GM23338 (cell line): ENCODE data around the gene KCNT2. TPM values are rescaled to one million over a fixed set of nuclear protein-coding genes. Genes with fewer than 3 reads are reported as not detected.

Experiments
- ATAC-seq: fragments of 200-7000 bp; cut with Tn5 transposase; 3 replicates; pipeline ENCODE4 v1.9.1; 2020
- DNase-seq: peaks from one replicate; pipeline ENCODE4 v3.0.0-alpha.2; 2015; ENCODE audit warnings: low spot score
- H2AFZ ChIP-seq: fragments of 200-600 bp; sonication (generic); 2 replicates; pipeline ENCODE4 v1.8.0; 2016; ENCODE audit warnings: antibody characterized with exemption, mild to moderate bottlenecking, moderate library complexity
- H3F3A ChIP-seq: fragments of 200-600 bp; sonication (generic); replicated peaks from 2 replicates; pipeline ENCODE4 v1.8.0; 2017; ENCODE audit warnings: antibody characterized with exemption, mixed run types, low read depth
- H3K27ac ChIP-seq: fragments of 200-600 bp; sonication (generic); 2 replicates; pipeline ENCODE4 v1.6.1; 2016; ENCODE audit warnings: low read depth
- H3K27me3 ChIP-seq: fragments of 200-600 bp; sonication (generic); 2 replicates; pipeline ENCODE4 v1.8.0; 2016; ENCODE audit warnings: mild to moderate bottlenecking, mixed run types, moderate library complexity; ENCODE audit not compliant: insufficient read depth
- H3K36me3 ChIP-seq: fragments of 200-600 bp; sonication (generic); 2 replicates; pipeline ENCODE4 v1.8.0; 2016; ENCODE audit warnings: mild to moderate bottlenecking; ENCODE audit not compliant: insufficient read depth
- H3K4me1 ChIP-seq: fragments of 200-600 bp; sonication (generic); 2 replicates; pipeline ENCODE4 v1.8.0; 2016; ENCODE audit warnings: mild to moderate bottlenecking, moderate library complexity; ENCODE audit not compliant: insufficient read depth
- H3K4me2 ChIP-seq: fragments of 200-600 bp; sonication (generic); 2 replicates; pipeline ENCODE4 v1.7.1; 2017; ENCODE audit warnings: mixed run types
- H3K4me3 ChIP-seq: fragments of 200-600 bp; sonication (generic); 2 replicates; pipeline ENCODE4 v1.6.1; 2016; ENCODE audit warnings: mixed run types
- H3K79me2 ChIP-seq: fragments of 200-600 bp; sonication (generic); replicated peaks from 2 replicates; pipeline ENCODE4 v1.8.0; 2017; ENCODE audit warnings: mild to moderate bottlenecking; ENCODE audit not compliant: insufficient read depth
- H3K9me2 ChIP-seq: fragments of 200-600 bp; sonication (generic); 2 replicates; pipeline ENCODE4 v1.8.0; 2017; ENCODE audit not compliant: insufficient read depth
- H4K20me1 ChIP-seq: fragments of 200-600 bp; sonication (generic); replicated peaks from 2 replicates; pipeline ENCODE4 v1.8.0; 2017; ENCODE audit warnings: mild to moderate bottlenecking; ENCODE audit not compliant: insufficient read depth
- H3K27ac Mint-ChIP-seq: 2 replicates; pipeline ENCODE4 v1.8.0; 2020; ENCODE audit warnings: inconsistent platforms, mild to moderate bottlenecking, moderate library complexity, mixed read lengths
- H3K27me3 Mint-ChIP-seq: 3 replicates; pipeline ENCODE4 v1.8.0; 2022; ENCODE audit warnings: low read depth, mild to moderate bottlenecking, moderate library complexity, mixed read lengths, inconsistent platforms; ENCODE audit not compliant: insufficient read depth, poor library complexity
- H3K36me3 Mint-ChIP-seq: 3 replicates; pipeline ENCODE4 v1.8.0; 2021; ENCODE audit warnings: low read depth, mild to moderate bottlenecking, inconsistent platforms, moderate library complexity, mixed read lengths
- H3K4me1 Mint-ChIP-seq: 3 replicates; pipeline ENCODE4 v1.8.0; 2020; ENCODE audit warnings: mild to moderate bottlenecking, inconsistent platforms, mixed read lengths
- H3K4me3 Mint-ChIP-seq: 3 replicates; pipeline ENCODE4 v1.8.0; 2021; ENCODE audit warnings: moderate library complexity, mild to moderate bottlenecking, inconsistent platforms, mixed read lengths
- H3K9me3 Mint-ChIP-seq: 3 replicates; pipeline ENCODE4 v1.8.0; 2020; ENCODE audit warnings: moderate library complexity, mild to moderate bottlenecking, inconsistent platforms, mixed read lengths
- CREB1 ChIP-seq: fragments of 250-450 bp; sonication (Bioruptor Pico); IDR thresholded peaks from 2 replicates; pipeline ENCODE4 v1.5.0; 2020; ENCODE audit warnings: low read depth, mild to moderate bottlenecking, moderate library complexity
- EZH2phosphoT487 ChIP-seq: fragments of 200-600 bp; sonication (generic); IDR thresholded peaks from one replicate; pipeline ENCODE4 v1.8.1; 2018; ENCODE audit warnings: antibody characterized with exemption; ENCODE audit not compliant: unreplicated experiment
- NANOG ChIP-seq: IDR thresholded peaks from 2 replicates; pipeline ENCODE4 v1.6.1; 2016; ENCODE audit warnings: antibody characterized with exemption, borderline replicate concordance
- POLR2AphosphoS5 ChIP-seq: IDR thresholded peaks from 2 replicates; pipeline ENCODE4 v1.6.1; 2016; ENCODE audit warnings: antibody characterized with exemption, low read depth
- STAT1 ChIP-seq: IDR thresholded peaks from one replicate; pipeline ENCODE4 v1.6.1; 2016; ENCODE audit warnings: antibody characterized with exemption; ENCODE audit not compliant: unreplicated experiment
- ZNF114 ChIP-seq: fragments of 250-450 bp; sonication (Bioruptor Pico); IDR thresholded peaks from 2 replicates; pipeline ENCODE4 v1.5.0; 2020; ENCODE audit warnings: mild to moderate bottlenecking, moderate library complexity
- polyA plus RNA-seq: library from polyadenylated mRNA; unstranded; fragments of >200 nt; fragmentation: Nextera tagmentation; extraction: Ambion mirVana; gene quantifications from 2 replicates; pipeline ENCODE4 v1.2.1, GENCODE V29; 2016
- total RNA-seq: library from RNA; depleted of rRNA; stranded (reverse); fragments of >200 nt; shearing (Covaris generic); gene quantifications from 2 replicates; pipeline ENCODE4 v1.2.3, GENCODE V29; 2014
- TF ChIP-seq, protein P1 (sequence below): fragments of 250-450 bp; sonication (Bioruptor Pico); IDR thresholded peaks from 2 replicates; pipeline ENCODE4 v1.5.0; 2020; ENCODE audit warnings: mild to moderate bottlenecking, moderate library complexity
- TF ChIP-seq, protein P2 (sequence below): IDR thresholded peaks from 2 replicates; pipeline ENCODE4 v1.6.1; 2016; ENCODE audit warnings: antibody characterized with exemption

Gene KCNT2
- total and polyA plus RNA-seq, 2 experiments from 2014 or later = 5.4 to 13.4 TPM

DNA sequence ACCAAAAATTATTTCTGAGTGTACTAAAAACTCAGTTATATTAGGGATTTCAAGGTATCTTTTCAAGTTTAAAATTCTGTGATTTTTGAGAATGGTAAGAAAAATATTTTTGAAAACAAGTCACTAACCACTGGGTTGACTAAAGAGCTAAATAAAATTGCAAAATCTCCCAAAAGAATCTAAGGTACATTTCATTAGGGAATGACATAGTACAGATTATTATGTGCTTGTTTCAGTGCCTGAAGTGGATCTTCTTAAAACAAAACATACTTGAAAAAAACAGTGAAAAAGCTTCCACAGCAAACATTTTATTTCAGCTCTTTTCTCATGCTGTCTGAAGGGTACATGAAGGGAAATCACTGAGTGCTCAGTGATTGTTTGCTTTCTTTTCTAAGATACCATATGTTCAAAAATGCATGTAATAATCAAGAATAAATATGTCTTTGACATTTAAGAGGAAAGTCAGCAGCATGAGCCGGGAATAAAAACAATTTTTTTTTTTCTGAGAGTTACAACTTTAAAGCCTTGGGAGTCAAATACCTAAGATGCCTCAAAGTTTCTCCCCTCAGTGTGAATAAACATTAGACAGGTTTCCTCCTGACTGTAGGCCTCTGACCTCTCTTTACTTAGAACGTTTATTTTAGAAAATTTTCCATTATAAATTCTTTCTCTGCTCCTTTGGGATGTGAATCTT lies 200.7 kb downstream of the KCNT2 start:
- no peak overlapping the region for H3K4me3 Mint-ChIP-seq
- H3F3A ChIP-seq = no peaks in the 10 kb centered on the region
- no peak for TF ChIP-seq EZH2phosphoT487
- no peak for TF ChIP-seq ZNF114 (CRISPR knock-in tag)
- no peak for TF ChIP-seq POLR2AphosphoS5
- TF ChIP-seq, protein P1, sequence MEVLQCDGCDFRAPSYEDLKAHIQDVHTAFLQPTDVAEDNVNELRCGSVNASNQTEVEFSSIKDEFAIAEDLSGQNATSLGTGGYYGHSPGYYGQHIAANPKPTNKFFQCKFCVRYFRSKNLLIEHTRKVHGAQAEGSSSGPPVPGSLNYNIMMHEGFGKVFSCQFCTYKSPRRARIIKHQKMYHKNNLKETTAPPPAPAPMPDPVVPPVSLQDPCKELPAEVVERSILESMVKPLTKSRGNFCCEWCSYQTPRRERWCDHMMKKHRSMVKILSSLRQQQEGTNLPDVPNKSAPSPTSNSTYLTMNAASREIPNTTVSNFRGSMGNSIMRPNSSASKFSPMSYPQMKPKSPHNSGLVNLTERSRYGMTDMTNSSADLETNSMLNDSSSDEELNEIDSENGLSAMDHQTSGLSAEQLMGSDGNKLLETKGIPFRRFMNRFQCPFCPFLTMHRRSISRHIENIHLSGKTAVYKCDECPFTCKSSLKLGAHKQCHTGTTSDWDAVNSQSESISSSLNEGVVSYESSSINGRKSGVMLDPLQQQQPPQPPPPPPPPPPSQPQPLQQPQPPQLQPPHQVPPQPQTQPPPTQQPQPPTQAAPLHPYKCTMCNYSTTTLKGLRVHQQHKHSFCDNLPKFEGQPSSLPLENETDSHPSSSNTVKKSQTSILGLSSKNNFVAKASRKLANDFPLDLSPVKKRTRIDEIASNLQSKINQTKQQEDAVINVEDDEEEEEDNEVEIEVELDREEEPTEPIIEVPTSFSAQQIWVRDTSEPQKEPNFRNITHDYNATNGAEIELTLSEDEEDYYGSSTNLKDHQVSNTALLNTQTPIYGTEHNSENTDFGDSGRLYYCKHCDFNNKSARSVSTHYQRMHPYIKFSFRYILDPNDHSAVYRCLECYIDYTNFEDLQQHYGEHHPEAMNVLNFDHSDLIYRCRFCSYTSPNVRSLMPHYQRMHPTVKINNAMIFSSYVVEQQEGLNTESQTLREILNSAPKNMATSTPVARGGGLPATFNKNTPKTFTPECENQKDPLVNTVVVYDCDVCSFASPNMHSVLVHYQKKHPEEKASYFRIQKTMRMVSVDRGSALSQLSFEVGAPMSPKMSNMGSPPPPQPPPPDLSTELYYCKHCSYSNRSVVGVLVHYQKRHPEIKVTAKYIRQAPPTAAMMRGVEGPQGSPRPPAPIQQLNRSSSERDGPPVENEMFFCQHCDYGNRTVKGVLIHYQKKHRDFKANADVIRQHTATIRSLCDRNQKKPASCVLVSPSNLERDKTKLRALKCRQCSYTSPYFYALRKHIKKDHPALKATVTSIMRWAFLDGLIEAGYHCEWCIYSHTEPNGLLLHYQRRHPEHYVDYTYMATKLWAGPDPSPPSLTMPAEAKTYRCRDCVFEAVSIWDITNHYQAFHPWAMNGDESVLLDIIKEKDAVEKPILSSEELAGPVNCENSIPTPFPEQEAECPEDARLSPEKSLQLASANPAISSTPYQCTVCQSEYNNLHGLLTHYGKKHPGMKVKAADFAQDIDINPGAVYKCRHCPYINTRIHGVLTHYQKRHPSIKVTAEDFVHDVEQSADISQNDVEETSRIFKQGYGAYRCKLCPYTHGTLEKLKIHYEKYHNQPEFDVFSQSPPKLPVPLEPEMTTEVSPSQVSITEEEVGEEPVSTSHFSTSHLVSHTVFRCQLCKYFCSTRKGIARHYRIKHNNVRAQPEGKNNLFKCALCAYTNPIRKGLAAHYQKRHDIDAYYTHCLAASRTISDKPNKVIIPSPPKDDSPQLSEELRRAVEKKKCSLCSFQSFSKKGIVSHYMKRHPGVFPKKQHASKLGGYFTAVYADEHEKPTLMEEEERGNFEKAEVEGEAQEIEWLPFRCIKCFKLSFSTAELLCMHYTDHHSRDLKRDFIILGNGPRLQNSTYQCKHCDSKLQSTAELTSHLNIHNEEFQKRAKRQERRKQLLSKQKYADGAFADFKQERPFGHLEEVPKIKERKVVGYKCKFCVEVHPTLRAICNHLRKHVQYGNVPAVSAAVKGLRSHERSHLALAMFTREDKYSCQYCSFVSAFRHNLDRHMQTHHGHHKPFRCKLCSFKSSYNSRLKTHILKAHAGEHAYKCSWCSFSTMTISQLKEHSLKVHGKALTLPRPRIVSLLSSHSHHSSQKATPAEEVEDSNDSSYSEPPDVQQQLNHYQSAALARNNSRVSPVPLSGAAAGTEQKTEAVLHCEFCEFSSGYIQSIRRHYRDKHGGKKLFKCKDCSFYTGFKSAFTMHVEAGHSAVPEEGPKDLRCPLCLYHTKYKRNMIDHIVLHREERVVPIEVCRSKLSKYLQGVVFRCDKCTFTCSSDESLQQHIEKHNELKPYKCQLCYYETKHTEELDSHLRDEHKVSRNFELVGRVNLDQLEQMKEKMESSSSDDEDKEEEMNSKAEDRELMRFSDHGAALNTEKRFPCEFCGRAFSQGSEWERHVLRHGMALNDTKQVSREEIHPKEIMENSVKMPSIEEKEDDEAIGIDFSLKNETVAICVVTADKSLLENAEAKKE (CRISPR knock-in tag) = no peak
- TF ChIP-seq STAT1 = no peak
- TF ChIP-seq, protein P2, sequence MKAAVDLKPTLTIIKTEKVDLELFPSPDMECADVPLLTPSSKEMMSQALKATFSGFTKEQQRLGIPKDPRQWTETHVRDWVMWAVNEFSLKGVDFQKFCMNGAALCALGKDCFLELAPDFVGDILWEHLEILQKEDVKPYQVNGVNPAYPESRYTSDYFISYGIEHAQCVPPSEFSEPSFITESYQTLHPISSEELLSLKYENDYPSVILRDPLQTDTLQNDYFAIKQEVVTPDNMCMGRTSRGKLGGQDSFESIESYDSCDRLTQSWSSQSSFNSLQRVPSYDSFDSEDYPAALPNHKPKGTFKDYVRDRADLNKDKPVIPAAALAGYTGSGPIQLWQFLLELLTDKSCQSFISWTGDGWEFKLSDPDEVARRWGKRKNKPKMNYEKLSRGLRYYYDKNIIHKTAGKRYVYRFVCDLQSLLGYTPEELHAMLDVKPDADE = no peak
- TF ChIP-seq NANOG = no peak
- no peak for TF ChIP-seq CREB1 (CRISPR knock-in tag)
- no peaks in the 10 kb centered on the region for H3K36me3 ChIP-seq
- H3K4me3 ChIP-seq = no peak overlapping the region
- peaks cover 6% of the 10 kb centered on the region for H3K27me3 Mint-ChIP-seq
- DNase-seq = peak; percentile 32
- H2AFZ ChIP-seq = no peak overlapping the region
- no peak overlapping the region for H3K4me2 ChIP-seq
- H3K27ac ChIP-seq = peak overlapping the region; percentile 17
- no peaks in the 10 kb centered on the region for H4K20me1 ChIP-seq
- peak; percentile 45; the same call in 1 of the 3 replicates for ATAC-seq
- H3K9me2 ChIP-seq = no peaks in the 10 kb centered on the region
- no peaks in the 10 kb centered on the region for H3K27me3 ChIP-seq
- H3K79me2 ChIP-seq = no peaks in the 10 kb centered on the region
- H3K4me1 Mint-ChIP-seq = peaks cover 13% of the 10 kb centered on the region; the same call in 2 of the 3 replicates
- no peaks in the 10 kb centered on the region for H3K36me3 Mint-ChIP-seq
- no peaks in the 10 kb centered on the region for H3K4me1 ChIP-seq
- no peaks in the 10 kb centered on the region for H3K9me3 Mint-ChIP-seq
- H3K27ac Mint-ChIP-seq = peak overlapping the region; percentile 77; the same call in 1 of the 2 replicates
